ENCODE measurements around the gene MINDY3.

DNA sequence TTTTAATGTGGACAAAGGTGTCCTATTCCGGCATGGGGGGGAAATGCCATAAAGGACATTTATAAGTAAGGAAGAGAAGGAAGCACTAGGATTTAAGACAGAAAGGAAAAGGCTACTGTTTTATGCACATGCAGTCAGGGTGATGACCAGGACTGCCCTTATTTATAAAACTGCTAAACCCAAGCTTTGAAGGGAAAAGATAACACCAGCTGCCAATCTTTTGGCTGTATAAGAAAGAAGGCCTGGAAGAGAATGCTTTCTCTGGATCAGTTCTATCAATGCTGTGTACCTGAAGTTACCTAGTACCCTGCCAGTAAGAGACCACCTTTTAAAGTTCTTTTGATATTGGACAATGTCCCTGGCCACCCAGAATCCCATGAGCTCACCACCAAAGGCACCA is 59.2 kb downstream of the MINDY3 start:
- TF ChIP-seq, protein P1, sequence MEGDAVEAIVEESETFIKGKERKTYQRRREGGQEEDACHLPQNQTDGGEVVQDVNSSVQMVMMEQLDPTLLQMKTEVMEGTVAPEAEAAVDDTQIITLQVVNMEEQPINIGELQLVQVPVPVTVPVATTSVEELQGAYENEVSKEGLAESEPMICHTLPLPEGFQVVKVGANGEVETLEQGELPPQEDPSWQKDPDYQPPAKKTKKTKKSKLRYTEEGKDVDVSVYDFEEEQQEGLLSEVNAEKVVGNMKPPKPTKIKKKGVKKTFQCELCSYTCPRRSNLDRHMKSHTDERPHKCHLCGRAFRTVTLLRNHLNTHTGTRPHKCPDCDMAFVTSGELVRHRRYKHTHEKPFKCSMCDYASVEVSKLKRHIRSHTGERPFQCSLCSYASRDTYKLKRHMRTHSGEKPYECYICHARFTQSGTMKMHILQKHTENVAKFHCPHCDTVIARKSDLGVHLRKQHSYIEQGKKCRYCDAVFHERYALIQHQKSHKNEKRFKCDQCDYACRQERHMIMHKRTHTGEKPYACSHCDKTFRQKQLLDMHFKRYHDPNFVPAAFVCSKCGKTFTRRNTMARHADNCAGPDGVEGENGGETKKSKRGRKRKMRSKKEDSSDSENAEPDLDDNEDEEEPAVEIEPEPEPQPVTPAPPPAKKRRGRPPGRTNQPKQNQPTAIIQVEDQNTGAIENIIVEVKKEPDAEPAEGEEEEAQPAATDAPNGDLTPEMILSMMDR (IDR thresholded peaks at IDR 0.05), result no peak
- TF ChIP-seq POLR2A (IDR thresholded peaks at IDR 0.05), result no peak
